HFFc6 (cell line): Measurements from ENCODE around the gene ARID3B. TPM values are rescaled to one million over a fixed set of nuclear protein-coding genes. Genes with fewer than 3 reads are reported as not detected.

Experiments used
- DNase-seq: peaks from one replicate; pipeline ENCODE4 v3.0.0-alpha.2; 2018
- H3K27ac Mint-ChIP-seq: 2 replicates; pipeline ENCODE4 v1.8.0; 2020; ENCODE audit warnings: mild to moderate bottlenecking, mixed read lengths
- H3K27me3 Mint-ChIP-seq: 2 replicates; pipeline ENCODE4 v1.8.0; 2021; ENCODE audit warnings: mild to moderate bottlenecking, moderate library complexity, mixed read lengths; ENCODE audit not compliant: insufficient read depth
- H3K36me3 Mint-ChIP-seq: 2 replicates; pipeline ENCODE4 v1.8.0; 2021; ENCODE audit warnings: low read depth, mixed read lengths
- H3K4me1 Mint-ChIP-seq: 2 replicates; pipeline ENCODE4 v1.8.0; 2020; ENCODE audit warnings: low read depth, mixed read lengths
- H3K4me3 Mint-ChIP-seq: 2 replicates; pipeline ENCODE4 v1.8.0; 2020; ENCODE audit warnings: mild to moderate bottlenecking, moderate library complexity, mixed read lengths
- H3K9me3 Mint-ChIP-seq: 2 replicates; pipeline ENCODE4 v1.8.0; 2020; ENCODE audit warnings: mild to moderate bottlenecking, mixed read lengths
- CTCF ChIP-seq: fragments of 200-600 bp; sonication (generic); IDR thresholded peaks from 2 replicates; pipeline ENCODE4 v1.5.0; 2021; ENCODE audit warnings: antibody characterized with exemption, mild to moderate bottlenecking
- total RNA-seq, 6 experiments: library from RNA; stranded (reverse); fragmentation: NEBNext Ultra II Directional; extraction: Animal tissue kit (Norgen Biotek cat#: 25700); gene quantifications; 2 replicates in 1 of 6; 3 replicates in 5 of 6; pipeline ENCODE4 v1.2.3, GENCODE V29; 2021

Gene ARID3B
- total RNA-seq, 6 experiments from 2014 or later: 1.2 to 2.1 (median 1.6) TPM

GRCh38 chr15:74552773-74553441, 11.9 kb downstream of the ARID3B start:
- no peak for DNase-seq
- H3K4me1 Mint-ChIP-seq: no peaks in the 10 kb centered on the region
- no peak for TF ChIP-seq CTCF
- no peak overlapping the region for H3K27ac Mint-ChIP-seq
- H3K4me3 Mint-ChIP-seq: no peak overlapping the region
- H3K27me3 Mint-ChIP-seq: no peaks in the 10 kb centered on the region
- peaks cover 10% of the 10 kb centered on the region; the same call in 1 of the 2 replicates for H3K36me3 Mint-ChIP-seq
- no peaks in the 10 kb centered on the region for H3K9me3 Mint-ChIP-seq

GRCh38 chr15:74555192-74555591, 14.2 kb downstream of the ARID3B start:
- no peak for DNase-seq
- no peaks in the 10 kb centered on the region for H3K36me3 Mint-ChIP-seq
- no peak for TF ChIP-seq CTCF
- no peaks in the 10 kb centered on the region for H3K27me3 Mint-ChIP-seq
- no peak overlapping the region for H3K4me3 Mint-ChIP-seq
- H3K27ac Mint-ChIP-seq: no peak overlapping the region
- peaks cover 5% of the 10 kb centered on the region; the same call in 1 of the 2 replicates for H3K4me1 Mint-ChIP-seq
- H3K9me3 Mint-ChIP-seq: no peaks in the 10 kb centered on the region

GRCh38 chr15:74558706-74559105, 17.7 kb downstream of the ARID3B start:
- no peak for TF ChIP-seq CTCF
- H3K9me3 Mint-ChIP-seq: no peaks in the 10 kb centered on the region
- H3K4me1 Mint-ChIP-seq: peaks cover 5% of the 10 kb centered on the region; the same call in 1 of the 2 replicates
- peaks cover 2% of the 10 kb centered on the region; the same call in 1 of the 2 replicates for H3K27me3 Mint-ChIP-seq
- H3K27ac Mint-ChIP-seq: no peak overlapping the region
- no peak overlapping the region for H3K4me3 Mint-ChIP-seq
- H3K36me3 Mint-ChIP-seq: peaks cover 3% of the 10 kb centered on the region; the same call in 1 of the 2 replicates
- DNase-seq: no peak

DNA sequence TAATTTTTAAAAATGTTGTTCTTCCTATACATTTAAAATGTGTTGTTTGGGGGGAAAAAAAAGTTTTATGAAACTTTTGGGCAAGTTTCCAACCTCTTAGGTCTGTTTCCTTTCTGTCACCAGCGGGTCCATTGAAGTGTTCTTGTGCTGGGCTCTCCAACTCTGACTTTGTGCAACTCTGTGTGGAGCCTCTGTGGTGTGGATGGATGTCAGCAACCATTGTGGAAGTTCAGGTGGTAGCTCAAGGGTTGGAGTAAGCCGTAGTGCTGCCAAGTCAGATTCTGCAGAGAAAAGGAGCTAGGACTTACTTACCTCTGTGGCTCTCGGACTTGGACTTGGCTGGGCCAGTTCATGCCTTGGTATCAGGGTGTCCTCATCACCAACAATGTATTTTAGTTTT, 22.4 kb downstream of the ARID3B start:
- no peaks in the 10 kb centered on the region for H3K9me3 Mint-ChIP-seq
- TF ChIP-seq CTCF: no peak
- DNase-seq: no peak

GRCh38 chr15:74564182-74564581, 23.2 kb downstream of the ARID3B start:
- no peak for DNase-seq
- peaks cover 2% of the 10 kb centered on the region; the same call in 1 of the 2 replicates for H3K27me3 Mint-ChIP-seq
- no peak overlapping the region for H3K4me3 Mint-ChIP-seq
- H3K27ac Mint-ChIP-seq: no peak overlapping the region
- no peak for TF ChIP-seq CTCF
- H3K4me1 Mint-ChIP-seq: peaks cover 6% of the 10 kb centered on the region; the same call in 1 of the 2 replicates
- H3K36me3 Mint-ChIP-seq: peaks cover 6% of the 10 kb centered on the region; the same call in 1 of the 2 replicates
- H3K9me3 Mint-ChIP-seq: no peaks in the 10 kb centered on the region

More for the DNA sequence above, 22.4 kb downstream of the ARID3B start:
- Mint-ChIP-seq H3K4me1 (peaks cover 6% of the 10 kb centered on the region), H3K27me3 (peaks cover 2% of the 10 kb centered on the region; the same call in 1 of the 2 replicates), H3K36me3 (peaks cover 6% of the 10 kb centered on the region; the same call in 1 of the 2 replicates), H3K27ac (no peak overlapping the region), H3K4me3 (no peak overlapping the region)
